HG02938 (cell line): ENCODE measurements around the gene LRRN1.

Experiments
- ATAC-seq: cut with Tn5 transposase; IDR thresholded peaks from one replicate; pipeline ENCODE4 v1.9.1; 2021; ENCODE audit warnings: mild to moderate bottlenecking, moderate library complexity; ENCODE audit not compliant: unreplicated experiment

LRRN1 gene

DNA sequence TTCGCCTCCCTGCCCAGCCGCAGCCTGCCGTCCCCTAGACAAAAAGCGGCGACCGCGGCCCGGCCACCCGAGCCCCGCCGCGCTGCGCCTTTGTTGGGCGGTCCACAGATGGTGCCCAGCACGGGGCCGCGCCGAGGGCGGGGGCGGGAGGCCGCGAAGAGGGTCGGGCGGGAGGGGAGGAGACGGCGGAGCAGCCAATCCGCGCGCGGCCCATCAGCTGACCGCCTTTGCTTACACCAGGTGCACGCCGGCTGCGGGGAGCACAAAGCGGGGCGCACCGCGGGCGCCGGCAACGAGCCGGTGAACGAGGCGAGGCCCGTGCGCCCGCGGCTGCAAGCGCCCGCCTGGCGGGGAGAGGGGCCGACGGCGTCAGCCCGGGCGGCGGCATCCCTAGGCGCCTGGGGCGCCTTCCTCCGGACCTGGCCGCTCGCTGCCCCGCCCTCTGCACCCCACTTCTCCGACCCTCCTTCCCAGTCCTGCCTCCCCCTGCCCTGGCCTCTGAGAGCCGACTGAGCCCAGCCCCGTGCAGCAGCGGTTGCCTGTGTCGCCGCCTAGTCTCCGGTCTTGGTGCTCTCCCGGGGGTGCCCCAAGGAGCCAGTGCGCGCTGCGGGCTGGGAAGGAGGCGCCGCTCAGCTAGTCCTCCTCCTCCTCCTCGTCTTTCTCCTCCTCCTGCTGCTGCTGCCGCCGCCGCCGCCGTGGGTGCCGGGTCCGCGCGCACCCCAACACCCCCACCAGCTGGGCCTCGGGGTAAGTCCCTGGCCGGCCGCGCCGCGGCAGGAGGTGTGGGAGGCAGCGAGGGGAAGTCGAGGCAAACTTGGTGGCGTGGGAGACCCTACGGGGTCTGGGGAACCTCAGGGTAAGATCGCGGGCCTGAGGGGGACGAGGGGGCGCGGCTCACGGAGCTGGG is at the start of gene LRRN1:
LRRN1 (plus strand) TSS at position 259 of the 907 bp plus-strand sequence. CDS start 45,211 bp downstream, outside the sequence.
- no peak for ATAC-seq

DNA sequence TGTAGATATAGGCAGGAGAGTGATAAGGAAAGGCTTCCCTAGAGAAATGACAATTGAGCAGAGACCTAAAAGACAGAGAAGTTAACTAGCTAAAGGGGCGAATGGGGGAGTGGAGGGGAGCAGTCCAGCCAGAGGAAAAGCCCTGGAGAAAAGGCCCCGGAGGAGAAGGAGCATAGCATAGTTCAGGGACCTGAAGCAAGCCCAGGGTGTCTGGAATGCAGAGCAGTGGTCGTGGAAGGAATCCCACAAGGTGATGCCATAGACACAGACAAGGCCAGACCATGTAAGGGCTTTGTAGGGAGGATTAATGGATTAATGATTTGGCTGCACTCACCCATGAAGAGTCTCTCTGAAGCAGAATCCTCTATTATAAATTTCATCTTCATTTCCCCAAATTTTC is 45.8 kb upstream of the LRRN1 start:
- no peak for ATAC-seq

DNA sequence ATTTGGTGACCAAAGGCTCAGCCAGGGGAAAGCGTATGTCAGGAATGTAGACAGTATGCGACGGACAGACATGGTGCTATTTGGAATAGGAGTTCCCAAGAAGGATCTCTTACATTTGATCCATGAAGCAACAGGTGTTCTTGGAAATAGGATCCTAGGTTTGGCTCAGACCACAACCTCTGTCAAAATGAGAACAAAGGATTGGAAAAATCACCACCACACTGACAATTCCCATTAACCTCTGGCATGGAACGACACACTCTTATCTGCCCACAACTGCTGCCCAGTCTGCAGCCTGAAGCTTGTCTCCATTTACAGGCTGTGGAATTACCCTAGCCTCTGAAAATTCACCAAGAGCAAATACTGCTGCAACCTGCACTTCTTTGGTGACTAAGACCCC is 33.6 kb upstream of the LRRN1 start:
- ATAC-seq, result no peak

DNA sequence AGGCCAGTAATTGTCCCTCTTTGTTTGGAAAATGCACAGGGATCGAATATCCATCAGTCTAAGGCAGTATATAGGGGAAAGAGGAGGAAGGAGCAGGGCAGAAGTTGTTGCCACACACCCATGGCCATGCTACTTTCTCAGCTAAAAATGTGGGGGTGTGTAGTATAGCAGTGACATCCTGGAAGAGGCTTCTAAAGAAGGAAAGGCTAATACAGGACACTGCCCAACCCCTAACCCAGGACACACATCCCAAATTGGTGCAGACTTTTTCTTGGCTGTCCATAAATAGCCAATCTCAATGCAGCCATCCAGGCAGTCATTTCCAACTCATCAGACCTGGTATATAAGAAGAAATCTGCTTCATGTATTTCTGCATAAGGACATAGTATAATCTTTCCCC is 33.1 kb upstream of the LRRN1 start:
- ATAC-seq, result no peak

DNA sequence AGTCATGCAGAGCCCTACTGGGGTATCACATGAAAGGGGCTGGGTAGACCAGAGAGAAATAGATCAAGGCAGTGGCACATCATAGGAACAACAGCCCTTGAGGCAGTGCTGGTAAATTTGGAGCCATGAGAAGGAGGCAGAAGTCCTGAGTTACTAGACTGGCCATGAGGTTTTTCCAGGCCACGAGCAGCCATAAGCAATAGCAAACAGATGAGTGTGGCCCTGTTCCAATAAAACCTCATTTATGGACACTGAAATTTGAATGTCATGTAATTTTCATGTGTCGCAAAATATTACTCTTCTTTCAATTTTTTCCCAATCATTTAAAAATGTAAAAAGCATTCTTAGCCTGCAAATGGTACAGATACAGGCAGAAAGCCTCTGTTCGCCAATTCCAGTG is 28.1 kb upstream of the LRRN1 start:
- ATAC-seq, result no peak

DNA sequence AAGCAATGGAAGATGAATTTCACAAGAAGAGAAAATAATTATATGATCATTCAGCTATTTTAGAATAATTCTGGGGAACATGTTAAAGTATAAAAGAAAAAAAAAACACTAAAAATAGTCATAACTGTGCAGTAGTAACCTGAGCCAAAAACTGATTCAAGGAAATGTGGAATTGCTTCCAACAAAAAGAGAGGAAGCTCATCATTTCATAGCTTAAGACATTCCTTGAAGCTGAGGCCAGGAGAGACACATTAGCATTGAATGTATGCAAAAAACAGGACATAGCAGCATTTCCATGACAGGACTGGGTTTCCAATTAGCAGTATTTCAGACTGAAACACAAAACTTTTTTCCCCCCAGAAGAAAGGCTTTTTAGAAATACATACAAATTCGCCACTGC is 27.7 kb upstream of the LRRN1 start:
- no peak for ATAC-seq

DNA sequence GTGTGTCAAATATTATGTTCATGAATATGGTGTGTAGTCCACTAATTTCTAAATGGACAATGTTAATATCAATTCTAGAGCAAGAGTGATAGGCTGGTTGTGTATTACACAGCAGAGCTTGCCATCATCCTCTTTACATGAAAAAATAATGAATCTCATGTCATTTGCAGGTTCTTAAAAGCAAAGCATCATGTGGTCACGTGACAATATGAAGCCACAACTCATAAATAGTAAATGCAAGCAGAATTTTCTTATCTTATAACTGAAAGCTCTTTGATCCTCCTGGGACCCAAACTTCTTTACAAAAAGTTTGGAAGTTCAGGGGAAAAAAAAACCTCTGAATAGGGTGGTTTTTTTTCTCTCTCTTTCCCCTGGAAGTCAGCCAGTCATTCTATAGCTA is 26.9 kb upstream of the LRRN1 start:
- ATAC-seq, result no peak

DNA sequence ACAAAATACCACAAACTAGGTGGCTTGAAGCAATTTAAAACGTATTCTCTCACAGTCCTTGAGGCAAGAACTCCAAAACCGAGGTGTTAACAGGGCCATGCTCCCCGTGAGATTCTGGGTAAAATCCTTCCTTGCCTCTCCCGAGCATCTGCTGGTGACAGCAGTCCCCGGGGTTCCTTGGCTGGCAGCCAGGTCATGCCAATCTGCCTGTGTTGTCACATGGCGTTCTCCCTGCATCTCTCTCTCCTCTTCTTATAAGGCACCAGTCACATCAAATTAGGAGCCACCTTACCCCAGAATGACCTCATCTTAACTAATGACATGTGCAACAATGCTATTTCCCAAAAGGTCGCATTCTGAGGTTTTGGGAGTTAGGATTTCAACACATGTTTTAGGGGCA is 26.3 kb upstream of the LRRN1 start:
- no peak for ATAC-seq

DNA sequence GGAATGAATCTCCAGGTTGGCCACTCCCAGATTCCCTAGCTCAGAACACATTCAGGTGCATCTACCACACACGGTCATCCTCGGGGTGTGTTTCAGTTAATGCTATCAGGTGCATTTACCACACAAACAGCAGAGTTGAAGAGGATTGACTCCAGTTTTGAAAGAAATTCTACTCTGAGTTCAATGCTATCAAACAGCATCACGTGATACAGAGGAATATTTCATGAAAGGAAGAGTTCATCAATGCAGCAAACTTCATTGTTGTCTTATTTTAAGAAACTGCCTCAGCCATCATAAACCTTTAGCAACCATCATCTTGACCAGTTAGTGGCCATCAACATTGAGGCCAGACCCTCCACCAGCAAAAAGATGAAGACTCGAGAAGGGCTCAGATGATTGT is 22.6 kb upstream of the LRRN1 start:
- no peak for ATAC-seq

DNA sequence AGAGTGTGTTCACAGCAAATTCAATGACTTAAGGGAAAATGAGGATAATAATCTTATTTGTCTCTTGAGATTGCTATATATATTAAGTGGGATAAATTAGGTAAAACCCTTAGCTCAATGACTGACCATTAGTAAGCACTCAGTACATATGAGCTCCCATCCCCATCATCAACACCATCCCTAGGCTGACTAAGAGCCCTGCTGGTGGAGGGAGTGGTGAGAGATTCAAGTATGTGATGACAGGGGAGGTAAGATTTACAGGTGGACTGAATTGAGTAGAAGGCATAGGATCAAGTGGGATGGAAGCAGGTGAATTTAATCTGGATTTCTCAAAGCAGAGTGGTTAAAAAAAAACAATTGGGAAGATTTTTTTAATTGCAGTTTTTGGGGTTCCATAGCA is 21.0 kb upstream of the LRRN1 start:
- ATAC-seq, result no peak

DNA sequence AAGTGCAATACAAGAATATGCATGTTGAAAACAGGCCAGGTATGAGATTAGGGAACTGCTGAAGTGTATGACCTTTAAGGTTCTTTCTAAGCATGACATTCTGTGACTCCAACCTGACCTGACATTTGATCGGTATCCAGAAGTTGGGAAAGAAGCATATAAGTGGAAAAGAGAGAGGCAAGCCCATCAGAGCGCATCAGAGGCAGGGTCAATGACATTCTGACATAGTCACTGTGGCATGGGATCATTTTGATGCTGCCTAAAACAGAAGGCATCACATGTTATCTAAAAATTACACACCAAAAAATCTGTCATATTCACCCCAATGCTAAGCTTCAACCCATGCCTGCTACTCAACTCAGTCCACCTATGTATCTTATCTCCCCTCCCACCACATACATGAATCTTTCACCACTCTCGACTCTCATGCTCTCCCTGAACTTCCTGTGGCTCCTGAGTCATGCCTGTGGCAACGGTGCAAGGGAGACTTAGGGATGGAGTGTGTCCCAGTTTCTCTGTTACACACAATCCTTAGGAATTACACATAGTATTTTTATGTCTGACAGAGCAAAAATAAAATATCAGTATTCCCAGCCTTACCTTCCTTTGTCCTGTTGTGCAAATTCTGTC is 20.5 kb upstream of the LRRN1 start:
- ATAC-seq, result no peak

DNA sequence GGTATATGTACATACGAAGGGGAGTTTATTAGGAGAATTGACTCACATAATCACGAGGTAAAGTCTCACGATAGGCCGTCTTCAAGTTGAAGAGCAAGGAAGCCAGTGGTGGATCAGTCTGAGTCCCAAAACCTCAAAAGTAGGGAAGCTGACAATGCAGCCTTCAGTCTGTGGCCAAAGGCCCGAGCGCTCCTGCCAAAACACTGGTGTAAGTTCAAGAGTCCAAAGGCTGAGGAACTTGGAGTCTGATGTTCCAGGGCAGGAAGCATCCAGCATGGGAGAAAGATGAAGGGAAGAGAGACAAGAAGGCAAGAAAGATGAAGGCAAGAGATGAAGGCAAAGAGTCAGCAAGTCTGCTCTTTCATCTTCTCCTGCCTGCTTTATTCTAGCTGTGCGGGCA is 16.8 kb upstream of the LRRN1 start:
- no peak for ATAC-seq

DNA sequence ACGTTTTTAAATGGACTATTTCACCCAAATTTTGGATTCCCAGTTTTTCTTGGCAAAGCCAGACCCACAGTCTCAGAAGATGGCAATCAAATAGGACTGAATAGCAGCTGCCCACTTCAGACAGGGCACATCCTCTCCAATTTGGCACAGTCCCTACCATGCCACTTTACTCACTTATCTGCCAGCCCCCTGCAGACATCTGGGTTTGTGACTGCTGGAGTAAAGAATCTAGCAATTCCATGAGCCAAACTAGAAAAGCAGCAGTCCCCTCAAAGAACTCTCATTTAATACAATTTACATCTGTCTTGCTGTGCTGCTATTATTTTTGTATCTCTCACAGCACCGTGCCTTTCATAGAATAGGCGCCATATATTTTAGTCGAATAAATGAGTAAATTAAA is 16.0 kb upstream of the LRRN1 start:
- ATAC-seq, result no peak

DNA sequence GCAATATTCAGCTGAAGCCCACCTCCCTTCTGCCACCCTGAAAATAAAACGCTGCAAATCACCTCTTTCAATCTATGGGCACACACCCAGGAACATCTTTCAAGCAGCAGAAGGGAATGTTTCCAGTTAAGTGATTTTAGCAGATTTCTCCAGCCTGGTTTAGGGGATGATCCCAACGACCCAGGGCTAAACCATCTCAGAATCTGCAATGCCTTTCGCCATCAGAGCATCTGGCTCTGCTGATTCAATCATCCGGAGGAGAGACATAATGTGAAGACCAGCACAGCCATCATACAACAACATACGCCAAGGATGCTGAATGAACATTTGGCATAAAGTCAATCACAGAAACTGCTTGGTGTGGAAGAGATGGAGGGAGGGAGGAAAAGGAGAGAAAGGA is 15.5 kb upstream of the LRRN1 start:
- no peak for ATAC-seq

DNA sequence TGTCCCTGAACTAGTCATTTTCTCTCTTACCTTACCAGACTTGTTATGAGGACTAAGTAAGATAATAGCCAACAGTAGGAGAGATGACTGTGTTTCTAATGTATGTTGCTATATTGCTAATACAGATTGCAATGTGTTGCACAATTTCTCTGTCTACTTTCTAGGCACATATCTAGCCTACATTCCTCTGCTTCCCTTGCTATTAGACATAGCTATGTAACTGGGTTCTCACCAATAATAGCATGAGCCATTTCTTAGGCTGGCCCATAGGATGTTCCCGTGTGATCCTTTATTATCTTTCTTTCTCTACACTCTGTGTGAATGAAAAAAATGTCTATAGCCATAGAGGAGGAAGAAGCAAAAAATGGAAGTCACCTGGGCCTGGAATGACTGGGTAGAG is 6.8 kb upstream of the LRRN1 start:
- ATAC-seq, result no peak

DNA sequence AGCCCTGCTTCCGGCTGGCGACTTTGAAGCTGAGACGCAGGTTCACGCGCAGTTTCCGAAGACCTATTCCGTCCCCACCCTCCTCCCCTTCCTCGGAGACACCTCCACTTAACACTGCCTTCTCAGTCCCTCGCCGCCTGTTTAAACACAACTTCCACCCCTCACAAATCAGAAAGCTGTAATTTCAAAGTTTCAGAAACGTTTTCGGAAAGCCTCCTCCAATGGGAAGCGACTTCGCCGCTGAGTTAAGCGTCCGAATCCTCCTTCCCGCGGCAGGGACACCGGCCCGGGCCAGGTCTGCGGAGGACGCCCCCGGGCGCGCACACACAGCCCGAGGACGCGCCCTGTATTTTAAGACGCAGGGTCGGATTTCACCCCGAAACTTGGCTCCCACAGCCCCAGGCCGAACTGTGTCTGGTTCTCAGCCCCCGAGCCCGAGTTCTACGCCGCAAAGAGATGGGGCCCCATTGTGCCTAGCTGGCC is 559 bp upstream of the LRRN1 start:
- ATAC-seq, result no peak

DNA sequence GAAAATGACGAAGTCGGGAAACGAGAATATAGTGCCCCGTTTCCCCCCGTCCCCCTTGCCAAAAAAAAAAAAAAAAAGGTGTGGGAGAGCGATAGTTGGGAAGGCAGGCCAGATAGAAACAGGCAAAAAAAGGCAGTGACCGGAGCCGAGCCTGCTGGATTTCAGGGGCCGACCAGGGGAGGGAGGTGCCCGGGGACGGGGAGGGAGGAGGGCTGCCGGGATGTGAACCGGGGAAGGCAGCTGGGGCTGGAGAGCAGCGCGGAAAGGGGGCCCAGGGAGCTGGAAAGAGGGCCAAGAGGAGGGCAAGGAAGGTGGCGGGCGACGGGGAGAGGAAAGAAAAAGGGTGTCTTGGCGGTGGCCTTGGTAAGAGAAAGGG is 837 bp downstream of the LRRN1 start:
- ATAC-seq, result no peak

DNA sequence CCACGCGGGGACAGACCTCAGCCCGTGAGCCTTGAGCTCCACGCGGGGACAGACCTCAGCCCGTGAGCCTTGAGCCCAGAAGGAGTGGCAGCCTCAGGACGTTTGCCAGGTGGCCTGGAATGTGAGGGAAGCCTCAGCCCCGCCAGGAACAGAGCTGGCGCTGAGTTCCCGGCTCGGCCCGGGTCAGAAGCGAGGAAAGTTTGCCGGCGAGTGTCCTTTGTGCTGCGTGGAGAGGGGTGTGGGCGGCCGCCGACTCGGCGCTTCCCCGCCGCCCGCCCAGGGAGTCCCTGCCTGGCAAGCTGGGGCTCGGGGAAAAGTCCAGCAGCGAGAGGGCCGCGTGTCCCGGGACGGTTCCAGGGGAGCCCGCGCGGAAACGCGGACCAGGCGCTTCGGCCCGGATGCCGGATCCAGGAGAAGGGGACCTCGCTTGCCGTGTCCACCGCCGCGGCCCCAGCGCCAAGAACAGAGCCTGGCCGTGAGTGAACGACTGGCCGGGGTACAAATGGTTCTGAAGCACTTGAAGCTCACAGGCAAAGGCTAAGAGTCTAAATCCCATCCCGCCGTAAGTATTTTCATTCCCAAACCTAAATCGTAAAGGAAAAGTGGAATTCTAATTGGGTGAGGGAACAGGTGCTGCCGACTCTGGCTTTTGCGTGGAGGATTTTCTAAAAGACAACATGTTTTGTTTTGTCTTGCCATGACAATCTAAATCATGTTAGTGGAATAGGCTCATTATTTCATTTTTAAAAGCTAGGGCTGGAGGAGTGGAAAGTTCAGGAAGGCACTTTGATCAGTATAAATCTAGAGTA is 1.7 kb downstream of the LRRN1 start:
- ATAC-seq, result no peak

DNA sequence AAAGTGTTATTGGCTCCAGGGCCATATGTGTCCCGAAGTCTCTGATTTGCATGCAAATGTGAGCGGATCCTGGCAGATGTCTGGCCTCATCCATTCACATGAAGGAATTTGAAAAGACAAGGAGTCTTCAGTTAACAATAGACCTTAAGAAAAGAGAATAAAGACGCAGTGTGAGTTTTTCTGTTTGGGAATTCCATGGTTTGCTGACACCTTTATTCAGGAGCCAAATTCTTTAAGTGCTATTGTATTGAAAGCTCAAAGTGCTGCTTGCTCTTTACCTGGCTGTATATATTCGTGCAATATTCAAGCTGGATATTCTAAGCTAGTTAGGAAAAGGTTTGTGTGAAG is 2.2 kb downstream of the LRRN1 start:
- ATAC-seq, result no peak

DNA sequence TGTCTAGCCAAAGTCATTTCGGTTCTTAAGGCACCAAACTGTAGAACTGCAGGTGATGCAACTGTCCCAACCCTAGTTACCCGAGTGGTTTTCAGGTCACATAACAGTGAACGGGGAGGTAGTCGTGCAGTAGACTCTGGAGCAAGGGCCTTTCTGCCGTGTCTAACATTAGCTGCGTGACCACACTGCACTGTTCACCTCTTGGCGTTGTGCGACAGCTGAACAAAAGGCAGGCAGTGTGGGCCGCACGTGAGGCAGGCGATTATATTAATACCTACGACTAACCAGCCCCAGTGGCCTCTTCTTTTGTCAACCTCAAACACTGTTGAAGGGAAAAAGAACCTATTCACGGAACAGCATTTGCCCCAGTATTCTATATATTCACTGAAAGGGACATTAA is 2.8 kb downstream of the LRRN1 start:
- ATAC-seq, result no peak

DNA sequence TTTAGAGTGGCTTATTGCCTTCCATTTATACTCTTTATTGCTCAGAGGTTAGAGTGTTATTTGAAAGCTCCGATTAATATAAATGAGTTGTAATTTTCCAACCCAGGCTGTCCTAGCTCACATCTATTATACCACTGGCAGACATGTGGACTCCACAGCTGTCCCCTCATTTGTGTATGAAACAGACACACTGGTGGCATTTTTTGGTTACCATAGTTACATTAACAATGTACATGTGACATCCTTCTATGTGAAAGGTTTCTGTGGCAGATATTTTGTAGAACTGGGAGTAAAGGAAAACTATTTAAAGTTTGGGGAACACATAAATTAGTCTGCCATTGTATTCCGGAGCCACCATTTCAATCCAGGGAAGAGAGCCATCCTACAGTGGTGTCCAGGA is 5.3 kb downstream of the LRRN1 start:
- ATAC-seq, result no peak

DNA sequence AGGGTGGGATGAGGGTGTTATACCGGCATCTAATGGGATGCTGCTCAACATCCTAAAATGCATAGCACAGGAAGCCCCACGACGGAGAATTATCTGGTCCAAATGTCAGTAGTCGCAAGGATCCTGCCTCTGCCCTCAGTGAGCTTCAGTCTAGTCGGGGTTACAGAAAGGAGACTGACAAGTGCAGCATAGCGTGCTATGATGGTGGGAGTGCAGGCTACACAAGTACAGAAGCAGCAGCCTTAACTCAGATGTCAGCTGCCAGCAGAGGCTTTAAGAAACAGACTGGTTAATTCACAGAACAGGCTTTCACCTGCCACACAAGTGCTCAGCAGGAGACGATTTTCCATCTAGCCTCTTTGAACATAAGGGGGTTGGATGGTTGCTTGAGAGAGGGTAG is 6.9 kb downstream of the LRRN1 start:
- no peak for ATAC-seq
